ENCODE results near the gene EIF4G2.
A peak's percentile ranks its signal among the peaks of the same experiment; 100 is the strongest.
"Not testable (repeated sequence)": the region's sequence is repeated elsewhere in the genome, so short reads cannot be mapped to it uniquely, and the experiment has no call there.

Gene EIF4G2

DNA sequence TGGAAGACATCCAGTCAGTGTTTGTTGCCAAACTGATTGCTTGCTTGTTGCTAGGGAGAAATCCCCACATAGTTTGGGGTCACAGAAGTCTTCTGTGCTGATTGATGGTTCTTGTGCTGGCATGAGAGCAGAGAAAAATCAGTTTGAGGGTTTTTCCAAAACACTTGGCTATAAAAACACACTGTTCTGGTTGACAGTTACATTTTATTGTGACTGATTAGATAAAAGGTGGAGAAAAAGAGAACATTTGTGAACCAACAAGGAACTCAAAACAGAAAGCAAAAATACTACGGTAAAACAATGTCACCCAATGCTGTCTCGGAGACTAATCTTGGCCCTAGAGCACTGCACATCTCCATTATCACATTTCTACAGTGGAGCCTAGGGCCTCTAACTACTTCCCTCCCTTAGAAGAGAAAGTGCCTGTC lies 14.4 kb upstream of the EIF4G2 start:
- H3K27ac ChIP-seq: no peak overlapping the region
- TF ChIP-seq POLR2AphosphoS5 (IDR thresholded peaks at IDR 0.05; ENCODE audit: borderline replicate concordance, low read depth, low read length): no peak
- no peak for TF ChIP-seq EZH2 (IDR thresholded peaks at IDR 0.05)
- no peak for TF ChIP-seq FOXP2 (optimal IDR thresholded peaks at IDR 0.05; ENCODE audit: control extremely low read depth, extremely low read length, insufficient read depth)
- no peaks in the 10 kb centered on the region for H3K36me3 ChIP-seq (ENCODE audit: insufficient read depth, low read length)
- H3K4me3 ChIP-seq: no peak overlapping the region
- H3K9ac ChIP-seq (ENCODE audit: insufficient read length): no peak overlapping the region
- no peak for DNase-seq (ENCODE audit: low read depth, low spot score)
- no peaks in the 10 kb centered on the region for H3K9me3 ChIP-seq (ENCODE audit: low read depth, low read length)

DNA sequence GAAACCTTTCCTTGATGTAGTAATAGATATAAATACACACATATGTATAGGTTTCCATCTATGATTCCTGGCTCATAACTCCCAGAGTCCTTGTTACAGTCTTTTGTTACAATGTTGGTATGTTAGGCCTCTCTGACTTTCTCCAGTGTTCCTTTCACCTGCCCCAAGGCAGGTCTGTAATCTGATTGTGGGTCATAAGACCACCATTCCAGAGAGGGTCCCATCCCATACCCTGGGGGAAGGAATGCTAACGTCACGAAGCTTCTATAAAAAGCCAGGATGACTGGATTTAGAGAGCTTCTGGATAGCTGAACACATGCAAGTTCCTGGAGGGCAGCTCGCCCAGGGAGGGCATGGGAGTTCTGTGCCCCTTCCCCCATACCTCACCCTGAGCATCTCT lies 13.8 kb upstream of the EIF4G2 start:
- not testable (repeated sequence) for H3K9me3 ChIP-seq (ENCODE audit: low read depth, low read length); H3K27ac ChIP-seq; H3K4me3 ChIP-seq; DNase-seq (ENCODE audit: low read depth, low spot score); H3K9ac ChIP-seq (ENCODE audit: insufficient read length); H3K36me3 ChIP-seq (ENCODE audit: insufficient read depth, low read length)

GRCh38 chr11:10818594-10818993 lies 9.9 kb upstream of the EIF4G2 start:
- no peak for TF ChIP-seq FOXP2 (optimal IDR thresholded peaks at IDR 0.05; ENCODE audit: control extremely low read depth, extremely low read length, insufficient read depth)
- no peak for TF ChIP-seq POLR2AphosphoS5 (IDR thresholded peaks at IDR 0.05; ENCODE audit: borderline replicate concordance, low read depth, low read length)
- TF ChIP-seq EZH2 (IDR thresholded peaks at IDR 0.05): no peak
- Histone ChIP-seq H3K9ac (ENCODE audit: insufficient read length) (no peak overlapping the region), H3K4me3 (no peak overlapping the region), H3K36me3 (ENCODE audit: insufficient read depth, low read length) (no peaks in the 10 kb centered on the region), H3K9me3 (ENCODE audit: low read depth, low read length) (no peaks in the 10 kb centered on the region), H3K27ac (no peak overlapping the region)
- no peak for DNase-seq (ENCODE audit: low read depth, low spot score)

DNA sequence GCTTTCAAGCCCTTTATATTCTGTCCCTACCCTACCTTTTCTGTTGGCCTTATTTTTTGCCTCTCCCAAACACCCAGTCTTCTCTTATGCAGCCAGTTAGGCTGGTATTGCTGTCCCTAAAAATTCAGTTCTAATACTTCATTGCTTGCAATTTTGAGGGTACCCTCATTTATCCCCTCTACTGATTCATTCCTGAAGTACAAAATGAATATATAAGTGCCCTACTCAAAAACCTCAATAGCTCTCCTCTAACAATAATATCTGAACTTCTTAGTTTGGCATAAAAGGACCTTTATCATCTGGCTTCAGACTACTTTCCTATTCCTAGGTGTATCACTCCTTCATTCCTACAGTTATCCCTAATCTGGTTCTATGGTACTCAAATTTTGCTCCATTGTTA lies 5.2 kb upstream of the EIF4G2 start:
- no peak overlapping the region for H3K9ac ChIP-seq (ENCODE audit: insufficient read length)
- TF ChIP-seq FOXP2 (optimal IDR thresholded peaks at IDR 0.05; ENCODE audit: control extremely low read depth, extremely low read length, insufficient read depth) (no peak), POLR2AphosphoS5 (IDR thresholded peaks at IDR 0.05; ENCODE audit: borderline replicate concordance, low read depth, low read length) (no peak)
- no peak overlapping the region for H3K4me3 ChIP-seq
- H3K36me3 ChIP-seq (ENCODE audit: insufficient read depth, low read length): no peaks in the 10 kb centered on the region
- no peak for DNase-seq (ENCODE audit: low read depth, low spot score)
- no peak overlapping the region for H3K27ac ChIP-seq
- no peaks in the 10 kb centered on the region for H3K9me3 ChIP-seq (ENCODE audit: low read depth, low read length)

DNA sequence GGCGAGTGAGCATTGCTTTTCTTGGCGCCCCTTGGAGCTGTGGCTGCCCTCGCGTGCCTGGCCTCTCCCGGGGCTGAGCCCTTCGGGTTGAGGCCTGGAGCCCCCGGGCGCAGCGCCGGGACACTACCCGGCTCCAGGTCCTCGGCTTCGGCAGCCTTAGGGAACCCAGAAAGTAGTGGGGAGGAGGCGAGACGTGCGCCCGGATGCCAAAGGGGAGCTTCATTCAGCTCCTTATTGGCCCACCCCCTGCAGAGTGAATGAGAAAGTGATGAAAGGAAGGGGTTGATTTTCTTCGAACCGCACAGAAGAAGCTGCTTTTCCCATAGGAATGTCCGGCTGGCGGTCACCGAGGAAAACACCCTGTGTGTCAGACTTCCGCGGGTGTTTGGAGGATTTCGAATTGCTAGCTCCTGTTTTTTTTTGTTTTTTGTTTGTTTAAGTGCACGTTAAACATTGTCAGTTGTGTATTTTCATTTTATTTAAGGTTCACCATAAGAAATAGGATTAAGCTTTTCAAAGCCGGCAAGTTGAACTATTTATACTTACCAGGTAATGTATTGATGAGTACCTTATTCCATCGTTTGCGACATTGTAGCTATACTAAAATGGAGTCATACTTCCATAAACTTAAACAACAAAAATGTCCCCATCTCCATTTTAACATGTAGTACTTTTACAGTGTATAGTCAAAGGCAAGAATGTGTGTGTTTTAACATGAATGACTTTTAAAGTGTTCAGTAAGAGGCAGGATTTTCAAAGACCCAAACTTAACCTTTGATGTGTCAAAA lies 841 bp upstream of the EIF4G2 start:
- Histone ChIP-seq H3K9me3 (ENCODE audit: low read depth, low read length) (no peaks in the 10 kb centered on the region), H3K27ac (peak overlapping the region; percentile 82), H3K36me3 (ENCODE audit: insufficient read depth, low read length) (peaks cover 32% of the 10 kb centered on the region), H3K9ac (ENCODE audit: insufficient read length) (peak overlapping the region; percentile 91), H3K4me3 (peak overlapping the region; percentile 86)
- TF ChIP-seq POLR2AphosphoS5 (IDR thresholded peaks at IDR 0.05; ENCODE audit: borderline replicate concordance, low read depth, low read length) (no peak), EZH2 (IDR thresholded peaks at IDR 0.05) (no peak), FOXP2 (optimal IDR thresholded peaks at IDR 0.05; ENCODE audit: control extremely low read depth, extremely low read length, insufficient read depth) (no peak)
- DNase-seq (ENCODE audit: low read depth, low spot score): no peak

DNA sequence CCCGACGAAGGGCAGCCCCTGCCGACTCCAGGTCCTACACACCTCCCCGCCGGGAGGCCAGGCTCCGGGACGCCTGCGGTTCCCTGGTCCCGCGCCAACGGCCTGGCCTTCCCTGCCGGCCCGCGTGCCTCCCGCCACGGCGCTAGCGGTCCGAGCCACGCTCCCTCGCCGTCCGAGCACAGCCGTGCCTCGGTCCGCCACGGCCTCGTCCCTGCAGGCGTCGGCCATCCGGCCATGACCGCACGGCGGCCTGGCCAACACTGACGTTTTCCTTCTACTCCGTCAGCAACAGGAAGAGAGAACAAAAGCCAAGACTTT lies 532 bp downstream of the EIF4G2 start:
- H3K4me3 ChIP-seq: peak overlapping the region; percentile 86
- peaks cover 46% of the 10 kb centered on the region for H3K36me3 ChIP-seq (ENCODE audit: insufficient read depth, low read length)

GRCh38 chr11:10807493-10808234 lies 1.1 kb downstream of the EIF4G2 start:
- no peak for DNase-seq (ENCODE audit: low read depth, low spot score)

More for the DNA sequence above, 532 bp downstream of the EIF4G2 start:
- no peak for DNase-seq (ENCODE audit: low read depth, low spot score)
- peak overlapping the region; percentile 96 for H3K27ac ChIP-seq
- TF ChIP-seq FOXP2 (optimal IDR thresholded peaks at IDR 0.05; ENCODE audit: control extremely low read depth, extremely low read length, insufficient read depth) (no peak), POLR2AphosphoS5 (IDR thresholded peaks at IDR 0.05; ENCODE audit: borderline replicate concordance, low read depth, low read length) (no peak), EZH2 (IDR thresholded peaks at IDR 0.05) (no peak)
- H3K9ac ChIP-seq (ENCODE audit: insufficient read length): peak overlapping the region; percentile 99
- H3K9me3 ChIP-seq (ENCODE audit: low read depth, low read length): no peaks in the 10 kb centered on the region

DNA sequence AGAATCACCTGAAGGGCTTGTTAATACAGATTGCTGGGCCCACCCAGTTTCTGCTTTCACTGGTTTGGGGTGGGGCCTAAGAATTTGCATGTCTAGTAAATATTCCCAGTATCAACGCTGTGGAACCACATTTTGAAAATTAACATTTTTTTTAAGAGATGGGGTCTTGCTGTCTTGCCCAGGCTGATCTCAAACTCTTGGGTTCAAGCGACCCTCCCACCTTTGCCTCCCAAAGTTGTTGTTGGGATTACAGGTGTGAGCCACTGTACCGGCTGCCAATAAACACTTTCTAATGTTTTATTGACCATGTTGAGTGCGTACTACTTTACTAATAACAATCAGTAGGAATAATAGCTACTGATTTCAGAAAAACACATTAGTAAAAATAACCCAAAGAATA lies 2.5 kb downstream of the EIF4G2 start:
- H3K36me3 ChIP-seq (ENCODE audit: insufficient read depth, low read length): peaks cover 66% of the 10 kb centered on the region
- no peaks in the 10 kb centered on the region for H3K9me3 ChIP-seq (ENCODE audit: low read depth, low read length)
- DNase-seq (ENCODE audit: low read depth, low spot score): no peak
- peak overlapping the region; percentile 27 for H3K27ac ChIP-seq
- H3K9ac ChIP-seq (ENCODE audit: insufficient read length): peak overlapping the region; percentile 99
- TF ChIP-seq EZH2 (IDR thresholded peaks at IDR 0.05): no peak
- H3K4me3 ChIP-seq: peak overlapping the region; percentile 86

More at GRCh38 chr11:10807493-10808234, 1.1 kb downstream of the EIF4G2 start:
- no peak for TF ChIP-seq POLR2AphosphoS5 (IDR thresholded peaks at IDR 0.05; ENCODE audit: borderline replicate concordance, low read depth, low read length)
- no peak for TF ChIP-seq FOXP2 (optimal IDR thresholded peaks at IDR 0.05; ENCODE audit: control extremely low read depth, extremely low read length, insufficient read depth)
- no peak for TF ChIP-seq EZH2 (IDR thresholded peaks at IDR 0.05)
- peaks cover 51% of the 10 kb centered on the region for H3K36me3 ChIP-seq (ENCODE audit: insufficient read depth, low read length)
- peak overlapping the region; percentile 86 for H3K4me3 ChIP-seq
- H3K9me3 ChIP-seq (ENCODE audit: low read depth, low read length): no peaks in the 10 kb centered on the region
- H3K27ac ChIP-seq: peak overlapping the region; percentile 96
- peak overlapping the region; percentile 99 for H3K9ac ChIP-seq (ENCODE audit: insufficient read length)

DNA sequence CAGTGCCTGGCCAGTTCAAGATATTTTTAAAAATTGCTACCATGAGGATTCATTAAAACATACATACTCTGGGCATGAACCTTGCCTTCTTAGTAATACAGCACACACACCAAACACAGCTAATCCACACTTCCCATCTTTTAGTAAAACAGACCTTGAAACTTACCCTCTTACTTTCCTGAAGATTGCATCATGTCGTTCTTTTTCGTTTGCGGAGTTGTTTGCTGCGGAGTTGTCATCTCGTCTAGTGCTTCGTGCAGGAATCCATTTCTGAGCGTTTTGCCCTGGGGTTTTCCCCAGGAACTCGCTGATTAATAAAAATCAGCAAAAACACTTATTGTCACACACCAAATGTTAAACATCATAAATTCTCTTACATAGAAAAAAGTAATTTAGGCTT lies 3.0 kb downstream of the EIF4G2 start:
- no peaks in the 10 kb centered on the region for H3K9me3 ChIP-seq (ENCODE audit: low read depth, low read length)
- H3K36me3 ChIP-seq (ENCODE audit: insufficient read depth, low read length): peaks cover 70% of the 10 kb centered on the region
- TF ChIP-seq EZH2 (IDR thresholded peaks at IDR 0.05) (no peak), FOXP2 (optimal IDR thresholded peaks at IDR 0.05; ENCODE audit: control extremely low read depth, extremely low read length, insufficient read depth) (no peak), POLR2AphosphoS5 (IDR thresholded peaks at IDR 0.05; ENCODE audit: borderline replicate concordance, low read depth, low read length) (no peak)
- DNase-seq (ENCODE audit: low read depth, low spot score): no peak
- peak overlapping the region; percentile 86 for H3K4me3 ChIP-seq
- no peak overlapping the region for H3K9ac ChIP-seq (ENCODE audit: insufficient read length)
- peak overlapping the region; percentile 27 for H3K27ac ChIP-seq

Measured in SK-N-MC (cell line).